ENCODE results near the gene GRAMD4. TPM values are rescaled to one million over a fixed set of nuclear protein-coding genes. Genes with fewer than 3 reads are reported as not detected.

The GRAMD4 gene
- total and polyA plus RNA-seq, 4 donors: 25.1 to 42.5 (median 39.5) TPM

- DNase-seq (ENCODE audit: low read depth in 4 of 6, low spot score in 6 of 6): no peak
- peaks cover 91% of the 10 kb centered on the region for H3K4me1 ChIP-seq (ENCODE audit: control insufficient read depth, insufficient read depth, low read length)
- H3K27ac ChIP-seq (ENCODE audit: low read depth, low read length): no peak overlapping the region
- peaks cover 38% of the 10 kb centered on the region for H3K36me3 ChIP-seq (ENCODE audit: control insufficient read depth, insufficient read depth, low read length)
- WGBS (ENCODE audit: insufficient coverage): 98% methylated on average over 11 of the region's 11 CpGs
- no peak overlapping the region for H3K4me3 ChIP-seq (ENCODE audit: low read depth, low read length)
- H3K9me3 ChIP-seq (ENCODE audit: control insufficient read depth, insufficient read depth, low read length): no peaks in the 10 kb centered on the region
- H3K27me3 ChIP-seq (ENCODE audit: control insufficient read depth, insufficient read depth, low read length): no peaks in the 10 kb centered on the region
Observed at GRCh38 chr22:46583571-46583970, 36.6 kb upstream of the GRAMD4 start.

GRCh38 chr22:46584081-46584921, 35.9 kb upstream of the GRAMD4 start:
- no peak overlapping the region for H3K4me3 ChIP-seq (ENCODE audit: low read depth, low read length)
- peak in 2 of 6 donors; percentile 44 to 75 for DNase-seq (ENCODE audit: low read depth in 4 of 6, low spot score in 6 of 6)
- H3K4me1 ChIP-seq (ENCODE audit: control insufficient read depth, insufficient read depth, low read length): peaks cover 91% of the 10 kb centered on the region

GRCh38 chr22:46585340-46586122, 34.7 kb upstream of the GRAMD4 start:
- peaks cover 90% of the 10 kb centered on the region for H3K4me1 ChIP-seq (ENCODE audit: control insufficient read depth, insufficient read depth, low read length)
- no peaks in the 10 kb centered on the region for H3K9me3 ChIP-seq (ENCODE audit: control insufficient read depth, insufficient read depth, low read length)
- no peak overlapping the region for H3K27ac ChIP-seq (ENCODE audit: low read depth, low read length)
- peaks cover 54% of the 10 kb centered on the region for H3K36me3 ChIP-seq (ENCODE audit: control insufficient read depth, insufficient read depth, low read length)
- DNase-seq (ENCODE audit: low read depth in 4 of 6, low spot score in 6 of 6): no peak
- WGBS (ENCODE audit: insufficient coverage): 93% methylated on average over 15 of the region's 19 CpGs
- no peak overlapping the region for H3K4me3 ChIP-seq (ENCODE audit: low read depth, low read length)
- H3K27me3 ChIP-seq (ENCODE audit: control insufficient read depth, insufficient read depth, low read length): no peaks in the 10 kb centered on the region

More at GRCh38 chr22:46584081-46584921, 35.9 kb upstream of the GRAMD4 start:
- Histone ChIP-seq H3K36me3 (ENCODE audit: control insufficient read depth, insufficient read depth, low read length) (peaks cover 45% of the 10 kb centered on the region), H3K27me3 (ENCODE audit: control insufficient read depth, insufficient read depth, low read length) (no peaks in the 10 kb centered on the region), H3K9me3 (ENCODE audit: control insufficient read depth, insufficient read depth, low read length) (no peaks in the 10 kb centered on the region), H3K27ac (ENCODE audit: low read depth, low read length) (no peak overlapping the region)
- 36% methylated on average over 39 of the region's 43 CpGs for WGBS (ENCODE audit: insufficient coverage)

GRCh38 chr22:46586123-46586519, 34.1 kb upstream of the GRAMD4 start:
- Histone ChIP-seq H3K9me3 (ENCODE audit: control insufficient read depth, insufficient read depth, low read length) (no peaks in the 10 kb centered on the region), H3K4me1 (ENCODE audit: control insufficient read depth, insufficient read depth, low read length) (peaks cover 88% of the 10 kb centered on the region), H3K27me3 (ENCODE audit: control insufficient read depth, insufficient read depth, low read length) (no peaks in the 10 kb centered on the region), H3K36me3 (ENCODE audit: control insufficient read depth, insufficient read depth, low read length) (peaks cover 54% of the 10 kb centered on the region), H3K27ac (ENCODE audit: low read depth, low read length) (no peak overlapping the region), H3K4me3 (ENCODE audit: low read depth, low read length) (no peak overlapping the region)
- DNase-seq (ENCODE audit: low read depth in 4 of 6, low spot score in 6 of 6): no peak
- 96% methylated on average over 6 of the region's 12 CpGs for WGBS (ENCODE audit: insufficient coverage)

- peaks cover 87% of the 10 kb centered on the region for H3K4me1 ChIP-seq (ENCODE audit: control insufficient read depth, insufficient read depth, low read length)
- no peaks in the 10 kb centered on the region for H3K27me3 ChIP-seq (ENCODE audit: control insufficient read depth, insufficient read depth, low read length)
- 94% methylated on average over 10 of the region's 12 CpGs for WGBS (ENCODE audit: insufficient coverage)
- no peak overlapping the region for H3K27ac ChIP-seq (ENCODE audit: low read depth, low read length)
- H3K9me3 ChIP-seq (ENCODE audit: control insufficient read depth, insufficient read depth, low read length): no peaks in the 10 kb centered on the region
- no peak for DNase-seq (ENCODE audit: low read depth in 4 of 6, low spot score in 6 of 6)
- no peak overlapping the region for H3K4me3 ChIP-seq (ENCODE audit: low read depth, low read length)
- H3K36me3 ChIP-seq (ENCODE audit: control insufficient read depth, insufficient read depth, low read length): peaks cover 54% of the 10 kb centered on the region
Observed at GRCh38 chr22:46586531-46587011, 33.6 kb upstream of the GRAMD4 start.

GRCh38 chr22:46587061-46587460, 33.1 kb upstream of the GRAMD4 start:
- Histone ChIP-seq H3K4me1 (ENCODE audit: control insufficient read depth, insufficient read depth, low read length) (peaks cover 86% of the 10 kb centered on the region), H3K27ac (ENCODE audit: low read depth, low read length) (no peak overlapping the region)

GRCh38 chr22:46587492-46588278, 32.5 kb upstream of the GRAMD4 start:
- no peak overlapping the region for H3K4me3 ChIP-seq (ENCODE audit: low read depth, low read length)
- peaks cover 87% of the 10 kb centered on the region for H3K4me1 ChIP-seq (ENCODE audit: control insufficient read depth, insufficient read depth, low read length)
- H3K27me3 ChIP-seq (ENCODE audit: control insufficient read depth, insufficient read depth, low read length): no peaks in the 10 kb centered on the region
- H3K9me3 ChIP-seq (ENCODE audit: control insufficient read depth, insufficient read depth, low read length): no peaks in the 10 kb centered on the region
- H3K27ac ChIP-seq (ENCODE audit: low read depth, low read length): no peak overlapping the region
- WGBS (ENCODE audit: insufficient coverage): 76% methylated on average over 21 of the region's 21 CpGs
- peaks cover 47% of the 10 kb centered on the region for H3K36me3 ChIP-seq (ENCODE audit: control insufficient read depth, insufficient read depth, low read length)
- DNase-seq (ENCODE audit: low read depth in 4 of 6, low spot score in 6 of 6): no peak

More at GRCh38 chr22:46587061-46587460, 33.1 kb upstream of the GRAMD4 start:
- WGBS (ENCODE audit: insufficient coverage): 85% methylated on average over 7 of the region's 9 CpGs
- no peaks in the 10 kb centered on the region for H3K27me3 ChIP-seq (ENCODE audit: control insufficient read depth, insufficient read depth, low read length)
- no peaks in the 10 kb centered on the region for H3K9me3 ChIP-seq (ENCODE audit: control insufficient read depth, insufficient read depth, low read length)
- no peak overlapping the region for H3K4me3 ChIP-seq (ENCODE audit: low read depth, low read length)
- no peak for DNase-seq (ENCODE audit: low read depth in 4 of 6, low spot score in 6 of 6)
- H3K36me3 ChIP-seq (ENCODE audit: control insufficient read depth, insufficient read depth, low read length): peaks cover 50% of the 10 kb centered on the region

- DNase-seq (ENCODE audit: low read depth in 4 of 6, low spot score in 6 of 6): no peak
- Histone ChIP-seq H3K4me3 (ENCODE audit: low read depth, low read length) (no peak overlapping the region), H3K27me3 (ENCODE audit: control insufficient read depth, insufficient read depth, low read length) (no peaks in the 10 kb centered on the region), H3K36me3 (ENCODE audit: control insufficient read depth, insufficient read depth, low read length) (peaks cover 51% of the 10 kb centered on the region), H3K4me1 (ENCODE audit: control insufficient read depth, insufficient read depth, low read length) (peaks cover 93% of the 10 kb centered on the region), H3K9me3 (ENCODE audit: control insufficient read depth, insufficient read depth, low read length) (no peaks in the 10 kb centered on the region), H3K27ac (ENCODE audit: low read depth, low read length) (no peak overlapping the region)
- 71% methylated on average over 28 of the region's 29 CpGs for WGBS (ENCODE audit: insufficient coverage)
Observed at GRCh38 chr22:46588279-46589140, 31.7 kb upstream of the GRAMD4 start.
